Mesenchymal stem cell (in vitro differentiated cells and primary cell): ENCODE results near the gene SHTN1. TPM values are rescaled to one million over a fixed set of nuclear protein-coding genes. Genes with fewer than 3 reads are reported as not detected.
A peak's percentile ranks its signal among the peaks of the same experiment; 100 is the strongest.

Experiments used
- DNase-seq: peaks from one replicate; pipeline ENCODE4 v3.0.0-alpha.2; 2013
- H2AFZ ChIP-seq: one replicate; pipeline ENCODE4 v1.6.1; 2013; ENCODE audit warnings: low read depth, mild to moderate bottlenecking, control low read depth, inconsistent platforms, low read length, moderate library complexity
- H2AK5ac ChIP-seq: 2 replicates; pipeline ENCODE4 v1.6.1; 2013; ENCODE audit warnings: low read length, moderate library complexity, mild to moderate bottlenecking, inconsistent platforms; ENCODE audit not compliant: severe bottlenecking
- H2BK120ac ChIP-seq: one replicate; pipeline ENCODE4 v1.6.1; 2013; ENCODE audit warnings: low read depth, mild to moderate bottlenecking, inconsistent platforms, low read length, moderate library complexity
- H2BK12ac ChIP-seq, 2 experiments: one replicate each; pipeline ENCODE4 v1.6.1; 2013; ENCODE audit warnings: inconsistent platforms in 2 of 2, low read length in 2 of 2, mild to moderate bottlenecking in 2 of 2, moderate library complexity in 2 of 2, control low read depth in 1 of 2
- H2BK15ac ChIP-seq: one replicate; pipeline ENCODE4 v1.6.1; 2013; ENCODE audit warnings: mild to moderate bottlenecking, low read depth, inconsistent platforms; ENCODE audit not compliant: poor library complexity, severe bottlenecking
- H2BK5ac ChIP-seq: 2 replicates; pipeline ENCODE4 v1.6.1; 2013; ENCODE audit warnings: low read depth, mild to moderate bottlenecking, low read length, control low read depth, inconsistent platforms; ENCODE audit not compliant: poor library complexity, severe bottlenecking
- H3K14ac ChIP-seq, 2 experiments: one replicate each; pipeline ENCODE4 v1.6.1; 2013; ENCODE audit warnings: inconsistent platforms in 2 of 2, low read length in 2 of 2, control low read depth in 1 of 2, mild to moderate bottlenecking in 1 of 2, moderate library complexity in 1 of 2
- H3K18ac ChIP-seq, 2 experiments: one replicate each; pipeline ENCODE4 v1.6.1; 2013; ENCODE audit warnings: inconsistent platforms in 2 of 2, low read length in 2 of 2, control low read depth in 1 of 2, low read depth in 1 of 2, mild to moderate bottlenecking in 1 of 2
- H3K23ac ChIP-seq, 2 experiments: one replicate each; pipeline ENCODE4 v1.6.1; 2013; ENCODE audit warnings: inconsistent platforms in 2 of 2, low read length in 2 of 2, mild to moderate bottlenecking in 2 of 2, moderate library complexity in 2 of 2, control low read depth in 1 of 2
- H3K27ac ChIP-seq: 2 replicates; pipeline ENCODE4 v1.5.1; 2013; ENCODE audit warnings: mild to moderate bottlenecking, moderate library complexity, low read length, control low read depth, inconsistent platforms; ENCODE audit not compliant: poor library complexity, severe bottlenecking
- H3K27me3 ChIP-seq, 2 experiments: 2 replicates each; pipeline versions ENCODE4 v1.6.1 to v1.7.0; 2013; ENCODE audit warnings: low read length in 2 of 2, mild to moderate bottlenecking in 2 of 2, moderate library complexity in 2 of 2, control low read depth in 1 of 2, inconsistent platforms in 1 of 2; ENCODE audit not compliant: control insufficient read depth in 1 of 2, insufficient read depth in 1 of 2
- H3K36me3 ChIP-seq, 2 experiments: 2 replicates each; pipeline versions ENCODE4 v1.6.1 to v1.7.0; 2013; ENCODE audit warnings: low read length in 2 of 2, control low read depth in 1 of 2, inconsistent platforms in 1 of 2, low read depth in 1 of 2, mild to moderate bottlenecking in 1 of 2; ENCODE audit not compliant: insufficient read depth in 2 of 2, control insufficient read depth in 1 of 2
- H3K4ac ChIP-seq, 2 experiments: one replicate each; pipeline ENCODE4 v1.6.1; 2013; ENCODE audit warnings: inconsistent platforms in 2 of 2, low read length in 2 of 2, mild to moderate bottlenecking in 2 of 2, moderate library complexity in 2 of 2, control low read depth in 1 of 2, low read depth in 1 of 2
- H3K4me1 ChIP-seq: 2 replicates; pipeline ENCODE4 v1.6.1; 2013; ENCODE audit warnings: low read depth, low read length, control low read depth; ENCODE audit not compliant: control insufficient read depth, insufficient read depth
- H3K4me2 ChIP-seq: 2 replicates; pipeline ENCODE4 v1.6.1; 2013; ENCODE audit warnings: low read length, mild to moderate bottlenecking, inconsistent platforms; ENCODE audit not compliant: poor library complexity, severe bottlenecking
- H3K4me3 ChIP-seq, 2 experiments: 2 replicates each; pipeline versions ENCODE4 v1.5.1 to v1.7.0; 2013; ENCODE audit warnings: low read length in 2 of 2, mild to moderate bottlenecking in 2 of 2, control low read depth in 1 of 2, low read depth in 1 of 2; ENCODE audit not compliant: insufficient read depth in 1 of 2
- H3K79me1 ChIP-seq: replicated peaks from 2 replicates; pipeline ENCODE4 v1.6.1; 2013; ENCODE audit warnings: mild to moderate bottlenecking, control low read depth, low read length, inconsistent platforms; ENCODE audit not compliant: poor library complexity, severe bottlenecking
- H3K9ac ChIP-seq: 2 replicates; pipeline ENCODE4 v1.7.0; 2013; ENCODE audit warnings: mild to moderate bottlenecking, low read length, moderate library complexity
- H3K9me3 ChIP-seq: 2 replicates; pipeline ENCODE4 v1.7.0; 2013; ENCODE audit warnings: mild to moderate bottlenecking, low read length; ENCODE audit not compliant: control insufficient read depth
- H4K8ac ChIP-seq: one replicate; pipeline ENCODE4 v1.6.1; 2013; ENCODE audit warnings: inconsistent platforms, mild to moderate bottlenecking, low read length, moderate library complexity
- H4K91ac ChIP-seq: one replicate; pipeline ENCODE4 v1.6.1; 2013; ENCODE audit warnings: mild to moderate bottlenecking, low read length, inconsistent platforms
- WGBS: methylation state at CpG from one replicate; pipeline ENCODE4 v1.1.7; 2013; ENCODE audit warnings: mixed read lengths; 5-methylcytosine and 5-hydroxymethylcytosine counted together
- polyA plus RNA-seq, 2 experiments: library from polyadenylated mRNA; stranded (reverse); fragments of 200-250 nt; gene quantifications; one replicate each; pipeline ENCODE4 v1.2.3, GENCODE V29; 2013

SHTN1 gene
- polyA plus RNA-seq (2013, experiment 1 of 2), result 13.7 TPM
- polyA plus RNA-seq (2013, experiment 2 of 2), result 12.4 TPM

GRCh38 chr10:117005026-117005526, at the start of gene SHTN1:
Gene SHTN1 (minus strand): TSS chr10:117005187. CDS start chr10:117005079, 108 bp downstream.
- peak within 1 kb of the TSS; percentile 5 to 45 for H2BK12ac ChIP-seq
- peak within 1 kb of the TSS; percentile 92 for H2BK120ac ChIP-seq
- peak; percentile 67 for DNase-seq
- H3K36me3 ChIP-seq, result no peaks in the 10 kb centered on the region
- H3K18ac ChIP-seq, result peak within 1 kb of the TSS; percentile 90 to 93
- no peak within 1 kb of the TSS for H2BK5ac ChIP-seq
- H2AK5ac ChIP-seq, result peak within 1 kb of the TSS; percentile 11
- peak within 1 kb of the TSS; percentile 52 for H3K27ac ChIP-seq
- peak within 1 kb of the TSS; percentile 86 for H2BK15ac ChIP-seq
- H4K91ac ChIP-seq, result peak within 1 kb of the TSS; percentile 85
- H3K27me3 ChIP-seq, result peaks cover 0 to 7% of the 10 kb centered on the region in 2 experiments
- peaks cover 8% of the 10 kb centered on the region for H3K79me1 ChIP-seq
- peak within 1 kb of the TSS; percentile 74 to 86 for H3K14ac ChIP-seq
- under 1% methylated on average over 35 of the region's 46 CpGs for WGBS
- peak within 1 kb of the TSS; percentile 68 for H3K4me2 ChIP-seq
- H4K8ac ChIP-seq, result peak within 1 kb of the TSS; percentile 95
- peak within 1 kb of the TSS; percentile 59 to 73 for H3K4ac ChIP-seq
- peak within 1 kb of the TSS in 1 of 2 experiments; percentile 46 for H3K23ac ChIP-seq
- peaks cover 9% of the 10 kb centered on the region for H3K4me1 ChIP-seq
- H3K9me3 ChIP-seq, result peaks cover 11% of the 10 kb centered on the region
- H2AFZ ChIP-seq, result peak within 1 kb of the TSS; percentile 87
- peak within 1 kb of the TSS; percentile 81 to 91 for H3K4me3 ChIP-seq
- H3K9ac ChIP-seq, result peak within 1 kb of the TSS; percentile 84

GRCh38 chr10:117053482-117053881, 48.5 kb upstream of the SHTN1 start:
- no peak for DNase-seq
- H3K23ac ChIP-seq, result no peak overlapping the region
- no peak overlapping the region for H2BK15ac ChIP-seq
- peaks cover 29% of the 10 kb centered on the region for H3K9me3 ChIP-seq
- H3K4me1 ChIP-seq, result no peaks in the 10 kb centered on the region
- H3K4ac ChIP-seq, result no peak overlapping the region
- no peak overlapping the region for H2BK120ac ChIP-seq
- H3K14ac ChIP-seq, result no peak overlapping the region
- H4K8ac ChIP-seq, result no peak overlapping the region
- H3K4me3 ChIP-seq, result no peak overlapping the region
- no peaks in the 10 kb centered on the region for H3K27me3 ChIP-seq
- no peak overlapping the region for H2AK5ac ChIP-seq
- no peak overlapping the region for H2BK12ac ChIP-seq
- H3K27ac ChIP-seq, result no peak overlapping the region
- H2AFZ ChIP-seq, result no peak overlapping the region
- H3K36me3 ChIP-seq, result no peaks in the 10 kb centered on the region
- H4K91ac ChIP-seq, result no peak overlapping the region
- no peak overlapping the region for H3K4me2 ChIP-seq
- no CpG with 5 or more reads among the region's 1 CpG for WGBS
- no peak overlapping the region for H3K18ac ChIP-seq
- no peaks in the 10 kb centered on the region for H3K79me1 ChIP-seq
- no peak overlapping the region for H3K9ac ChIP-seq
- H2BK5ac ChIP-seq, result no peak overlapping the region

- H2BK12ac ChIP-seq, result no peak overlapping the region
- peaks cover 31% of the 10 kb centered on the region for H3K9me3 ChIP-seq
- H3K27ac ChIP-seq, result no peak overlapping the region
- H2BK120ac ChIP-seq, result no peak overlapping the region
- no peaks in the 10 kb centered on the region for H3K4me1 ChIP-seq
- H3K27me3 ChIP-seq, result no peaks in the 10 kb centered on the region
- no peak overlapping the region for H4K8ac ChIP-seq
- no peak overlapping the region for H4K91ac ChIP-seq
- H2AK5ac ChIP-seq, result no peak overlapping the region
- H3K4me3 ChIP-seq, result no peak overlapping the region
- no peak overlapping the region for H2BK15ac ChIP-seq
- no peak overlapping the region for H3K18ac ChIP-seq
- no peak overlapping the region for H2AFZ ChIP-seq
- no peak overlapping the region for H3K4me2 ChIP-seq
- H3K4ac ChIP-seq, result no peak overlapping the region
- H3K36me3 ChIP-seq, result no peaks in the 10 kb centered on the region
- no CpG with 5 or more reads among the region's 2 CpGs for WGBS
- H3K23ac ChIP-seq, result no peak overlapping the region
- no peak overlapping the region for H2BK5ac ChIP-seq
- H3K14ac ChIP-seq, result no peak overlapping the region
- DNase-seq, result no peak
- H3K9ac ChIP-seq, result no peak overlapping the region
- H3K79me1 ChIP-seq, result no peaks in the 10 kb centered on the region
These were observed 43.0 kb upstream of the SHTN1 start for GRCh38 chr10:117047947-117048346.

- Histone ChIP-seq H3K14ac (no peak overlapping the region), H4K8ac (no peak overlapping the region), H3K4me1 (no peaks in the 10 kb centered on the region), H3K27me3 (no peaks in the 10 kb centered on the region), H2AK5ac (no peak overlapping the region), H2BK5ac (no peak overlapping the region), H2BK120ac (no peak overlapping the region), H3K36me3 (no peaks in the 10 kb centered on the region), H3K4me3 (no peak overlapping the region), H3K4ac (no peak overlapping the region), H4K91ac (no peak overlapping the region), H3K18ac (no peak overlapping the region), H2AFZ (no peak overlapping the region), H2BK15ac (no peak overlapping the region), H3K27ac (no peak overlapping the region), H3K79me1 (no peaks in the 10 kb centered on the region), H3K9ac (no peak overlapping the region), H3K4me2 (no peak overlapping the region), H2BK12ac (no peak overlapping the region), H3K9me3 (no peaks in the 10 kb centered on the region), H3K23ac (no peak overlapping the region)
- 87% methylated on average over 8 of the region's 8 CpGs for WGBS
- DNase-seq, result no peak
These were observed 11.3 kb upstream of the SHTN1 start for GRCh38 chr10:117016266-117016665.
